HG03196 (cell line): ENCODE measurements around the gene NCKAP5.
A peak's percentile ranks its signal among the peaks of the same experiment; 100 is the strongest.

ENCODE experiments used
- ATAC-seq: cut with Tn5 transposase; IDR thresholded peaks from one replicate; pipeline ENCODE4 v1.9.1; 2021; ENCODE audit not compliant: unreplicated experiment

The NCKAP5 gene

DNA sequence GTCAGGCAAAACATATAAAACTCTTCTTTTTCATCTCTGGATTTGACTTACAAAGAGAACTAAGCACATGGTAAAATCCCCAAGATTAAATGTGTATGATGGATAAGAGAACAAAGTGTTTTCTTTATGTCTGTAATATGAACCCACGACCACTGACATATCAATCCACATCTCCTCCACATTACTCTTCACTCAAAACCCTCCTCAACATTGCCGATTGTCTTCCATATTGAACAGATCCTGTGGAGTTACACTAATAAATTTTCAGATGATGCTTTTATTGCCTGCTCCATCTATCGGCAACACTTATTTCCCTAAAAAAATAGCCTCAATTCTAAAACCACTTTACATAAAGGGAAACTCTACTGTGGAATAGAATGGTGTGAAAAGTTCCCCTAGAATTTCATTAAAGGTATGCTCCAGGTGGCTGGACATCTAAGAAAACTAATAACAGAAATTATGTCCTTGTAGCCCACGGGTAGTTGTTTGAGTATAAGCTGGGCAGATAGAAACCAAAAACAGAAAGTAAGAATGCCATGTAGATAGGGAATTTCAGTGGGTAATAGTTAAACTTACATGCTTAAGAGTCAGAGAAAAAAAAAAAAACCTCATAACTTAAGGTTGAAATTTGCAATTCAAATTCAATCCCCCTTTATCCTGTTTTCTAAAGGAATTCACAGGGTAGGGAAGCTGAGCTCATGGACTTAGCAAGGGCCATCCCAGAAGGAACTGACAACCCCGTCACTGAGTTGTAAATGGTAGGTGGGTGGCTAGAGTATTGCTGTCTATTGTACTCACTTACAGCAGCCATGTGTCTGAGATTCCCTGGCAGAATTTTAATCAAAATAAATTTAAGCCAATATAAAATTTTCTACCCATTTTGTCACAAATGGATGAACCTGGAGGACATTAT, 592.8 kb downstream of the NCKAP5 start:
- no peak for ATAC-seq

DNA sequence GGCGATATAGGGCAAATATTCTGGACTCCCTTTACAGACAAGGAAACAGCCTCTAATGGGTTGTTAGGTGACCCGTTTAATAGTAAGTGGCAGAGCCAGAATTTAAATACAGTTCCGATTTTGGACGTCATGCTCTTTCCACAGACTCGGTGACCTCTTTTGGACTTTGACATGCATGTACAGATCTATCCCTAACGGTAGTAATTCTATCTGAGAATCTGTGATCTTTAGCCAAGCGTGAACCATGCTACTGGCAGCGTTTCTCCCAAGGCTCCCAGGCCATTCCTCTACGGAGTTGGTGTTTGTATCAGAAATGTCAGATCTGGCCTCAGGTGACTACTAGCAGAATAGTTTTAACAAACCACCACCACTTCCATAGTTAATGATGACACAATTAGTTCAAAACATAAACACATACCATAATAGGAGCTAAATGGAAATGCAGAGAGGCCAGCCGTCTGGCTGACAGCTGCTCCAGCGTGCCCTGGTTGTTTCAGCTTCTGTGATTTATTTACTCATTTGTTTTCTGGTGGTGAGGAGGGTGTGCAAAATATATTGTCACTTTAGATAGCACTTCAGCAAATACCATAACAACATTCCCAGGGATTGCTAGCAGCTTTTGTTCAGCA, 593.7 kb downstream of the NCKAP5 start:
- no peak for ATAC-seq

DNA sequence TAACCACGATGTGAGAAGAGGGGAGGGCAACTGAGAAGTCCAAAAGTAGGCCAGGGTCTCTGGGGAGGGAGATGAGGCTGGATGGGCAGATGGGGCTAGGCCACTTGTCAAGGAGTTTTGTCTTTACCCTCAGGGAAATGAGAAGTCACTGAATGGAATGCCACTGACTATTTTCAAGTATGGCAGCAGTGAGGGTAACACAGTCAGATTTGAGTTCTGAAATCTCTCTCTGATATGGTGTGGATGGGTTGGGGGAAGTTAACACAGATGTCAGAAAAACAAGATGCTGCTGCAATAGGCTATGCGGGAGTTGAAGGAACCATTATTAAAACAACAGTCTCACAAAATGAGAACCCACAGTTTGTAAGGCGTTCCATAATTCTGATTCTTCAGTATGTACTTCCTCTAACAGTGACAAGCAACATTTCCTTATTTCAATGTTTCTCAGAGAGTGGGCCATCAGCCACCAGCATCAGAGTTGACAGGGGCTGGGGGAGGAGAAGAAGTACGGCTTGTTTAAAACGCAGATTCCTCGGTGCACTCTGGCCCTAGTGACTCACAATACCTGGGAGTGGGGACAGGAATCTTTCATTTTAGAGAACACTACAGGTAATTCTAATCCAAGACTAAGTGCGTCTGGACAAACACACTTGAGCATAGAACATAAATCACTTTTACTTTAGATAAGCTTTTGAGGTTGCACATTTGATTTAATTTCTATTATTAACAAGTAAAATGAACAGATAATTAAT, 596.8 kb downstream of the NCKAP5 start:
- no peak for ATAC-seq

DNA sequence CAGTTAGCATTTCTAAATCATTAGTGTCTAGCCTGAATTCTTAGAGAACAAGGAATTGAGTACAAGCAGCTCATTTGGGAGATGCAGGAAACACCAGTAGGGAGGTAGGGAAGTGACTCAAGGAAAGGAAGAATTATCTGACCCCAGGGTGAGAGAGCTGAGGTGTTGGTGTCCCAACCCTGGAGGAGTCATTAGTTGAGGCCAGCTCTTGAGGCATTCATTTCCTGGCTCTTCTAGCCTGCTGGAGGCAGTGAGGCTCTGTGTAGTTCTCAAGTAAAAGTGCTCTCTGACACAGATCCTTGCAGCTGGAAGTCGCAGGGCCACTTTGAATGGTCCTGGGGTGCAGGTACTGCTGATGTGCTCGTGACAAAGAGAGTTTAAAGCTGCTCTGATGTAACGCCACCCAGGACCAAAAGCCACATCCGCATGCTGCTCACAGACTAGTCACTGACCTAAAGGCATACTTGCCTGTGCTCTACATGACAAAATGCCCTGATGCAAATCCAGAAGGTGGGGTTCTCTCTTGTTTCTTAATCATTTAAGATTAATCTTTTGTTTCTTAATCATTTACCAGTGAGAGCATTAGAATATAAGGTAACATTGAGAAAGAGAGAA, 598.8 kb downstream of the NCKAP5 start:
- no peak for ATAC-seq

DNA sequence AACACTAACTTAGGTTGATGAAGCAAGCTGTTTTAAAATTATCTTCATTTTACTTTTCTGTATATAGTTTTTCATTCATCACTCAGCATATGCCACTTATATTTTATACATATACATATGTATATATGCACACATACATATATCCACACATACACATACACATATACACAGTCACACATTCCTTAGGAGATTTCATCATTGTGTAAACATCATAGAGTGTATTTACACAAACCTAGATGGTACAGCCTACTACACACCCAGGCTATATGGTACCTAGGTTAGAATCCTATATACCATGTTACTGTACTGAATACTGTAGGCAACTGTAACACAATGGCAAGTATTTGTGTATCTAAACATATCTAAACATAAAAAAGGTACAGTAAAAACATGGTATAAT, 602.8 kb downstream of the NCKAP5 start:
- no peak for ATAC-seq

DNA sequence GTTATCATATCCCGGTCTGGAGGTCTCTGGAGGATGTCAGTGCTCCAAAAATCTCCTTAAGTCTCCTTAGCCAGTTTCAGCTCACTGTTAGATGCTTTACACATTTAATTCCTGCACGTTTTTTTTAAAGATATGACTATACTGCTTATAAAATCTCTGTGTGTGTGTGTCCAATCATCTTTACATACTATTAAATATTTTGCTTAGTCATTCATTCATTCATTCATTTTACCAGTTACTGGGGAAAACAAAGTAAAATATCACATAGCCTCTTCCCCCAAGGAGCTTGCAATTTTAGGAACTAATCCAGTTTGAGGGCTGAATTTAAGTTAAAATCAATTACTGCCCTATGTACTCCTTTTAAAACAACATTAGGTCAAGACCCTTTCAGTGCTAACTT, 605.1 kb downstream of the NCKAP5 start:
- no peak for ATAC-seq

DNA sequence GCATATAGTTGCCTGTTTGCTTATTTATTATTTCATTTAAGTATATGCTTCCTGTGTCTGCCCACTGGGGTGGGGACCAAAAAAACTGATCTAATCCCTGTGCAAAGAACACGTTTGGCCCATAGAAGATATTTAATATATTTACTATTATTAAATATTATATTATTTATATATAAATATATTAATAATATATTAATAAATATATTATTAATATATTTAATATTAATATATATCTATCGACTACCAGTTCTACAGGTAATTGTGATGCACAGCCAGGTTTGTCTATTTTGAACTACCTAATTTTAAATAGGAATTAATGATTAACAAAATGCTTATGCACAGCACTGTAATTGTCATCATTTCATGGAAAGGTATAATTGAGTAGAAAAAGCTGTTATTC, 609.4 kb downstream of the NCKAP5 start:
- ATAC-seq: no peak

DNA sequence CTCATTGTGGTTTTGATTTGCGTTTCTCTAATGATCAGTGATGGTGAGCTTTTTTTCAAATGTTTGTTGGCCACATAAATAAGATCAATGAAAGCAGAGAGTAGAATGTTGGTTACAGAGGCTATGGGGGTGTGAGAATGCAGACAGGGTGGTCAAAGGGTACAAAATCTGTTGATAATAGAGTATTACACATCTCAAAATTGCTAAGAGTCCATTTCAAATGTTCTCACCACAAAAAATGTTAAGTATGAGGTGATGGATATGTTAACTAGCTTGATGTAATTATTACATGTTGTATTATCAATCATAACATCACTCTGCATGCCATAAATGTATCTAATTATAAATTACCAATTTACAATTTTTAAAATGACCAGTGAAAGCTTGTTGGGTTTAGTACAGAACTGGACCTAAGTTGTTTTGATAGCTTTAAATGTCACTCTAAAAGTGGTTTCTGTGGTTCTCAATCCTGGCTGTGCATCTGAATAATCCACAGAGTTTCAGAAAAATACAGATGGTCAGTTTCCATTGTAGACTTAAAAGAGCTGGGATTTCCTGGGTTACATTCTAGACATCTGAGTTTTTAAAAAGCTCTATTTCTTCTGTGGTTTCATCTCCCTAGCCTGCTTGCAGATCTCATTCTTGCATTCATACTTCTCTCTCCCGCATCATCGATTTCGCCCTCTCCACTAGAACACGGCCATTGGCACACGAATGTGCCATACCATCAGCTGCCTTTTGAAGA, 612.2 kb downstream of the NCKAP5 start:
- ATAC-seq: no peak

DNA sequence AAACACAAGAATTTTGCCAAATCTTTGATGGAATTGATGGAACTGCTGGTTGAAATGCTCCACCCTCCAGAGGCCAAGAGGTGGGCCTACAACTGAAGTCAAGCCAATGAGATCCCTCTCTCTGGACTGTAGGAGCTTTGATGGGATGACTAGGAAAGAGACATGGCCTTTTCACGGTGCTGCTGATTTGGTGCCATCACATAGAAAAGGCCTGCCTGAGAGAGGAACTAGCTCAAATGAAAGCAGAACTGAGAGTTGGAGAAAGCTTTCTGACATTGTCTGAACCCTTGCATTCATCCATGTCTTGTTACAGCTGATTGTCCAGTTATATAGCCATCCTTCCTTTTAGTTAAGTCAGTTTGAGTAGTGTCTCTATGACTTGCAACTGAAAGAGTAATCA, 614.5 kb downstream of the NCKAP5 start:
- peak; percentile 63 for ATAC-seq

DNA sequence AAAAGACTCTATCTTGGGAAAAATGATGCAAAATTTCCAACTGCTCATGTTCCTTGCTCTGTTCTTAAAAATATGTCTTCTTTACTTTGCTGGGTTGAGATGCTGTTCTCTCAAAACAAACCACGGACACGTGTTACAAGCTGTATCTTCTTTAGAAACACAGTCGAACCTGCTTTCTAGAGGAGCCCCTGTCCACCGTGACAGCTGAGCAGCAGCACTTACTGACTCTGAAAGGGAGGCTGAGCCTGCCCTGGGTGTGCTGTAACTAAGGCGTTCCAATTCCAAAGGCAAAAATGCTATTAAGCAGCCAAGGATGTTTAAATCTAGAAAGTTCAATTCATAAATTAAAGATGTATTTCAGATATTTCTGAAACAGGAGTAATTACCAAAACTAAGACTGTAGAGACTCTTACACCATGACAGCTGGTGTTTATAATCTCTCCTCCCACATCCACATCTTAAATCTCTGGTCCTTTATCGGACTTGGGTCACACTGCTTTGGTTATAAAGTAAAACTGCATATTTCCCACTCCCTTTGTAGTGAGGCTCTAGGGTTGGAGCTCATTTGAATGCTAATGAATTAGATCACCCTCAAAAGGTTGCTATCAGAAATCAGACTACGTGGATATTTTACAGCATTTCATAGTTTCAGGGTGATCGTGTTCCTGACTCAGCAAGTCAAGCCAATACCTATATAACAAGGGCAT, 617.1 kb downstream of the NCKAP5 start:
- ATAC-seq: no peak

DNA sequence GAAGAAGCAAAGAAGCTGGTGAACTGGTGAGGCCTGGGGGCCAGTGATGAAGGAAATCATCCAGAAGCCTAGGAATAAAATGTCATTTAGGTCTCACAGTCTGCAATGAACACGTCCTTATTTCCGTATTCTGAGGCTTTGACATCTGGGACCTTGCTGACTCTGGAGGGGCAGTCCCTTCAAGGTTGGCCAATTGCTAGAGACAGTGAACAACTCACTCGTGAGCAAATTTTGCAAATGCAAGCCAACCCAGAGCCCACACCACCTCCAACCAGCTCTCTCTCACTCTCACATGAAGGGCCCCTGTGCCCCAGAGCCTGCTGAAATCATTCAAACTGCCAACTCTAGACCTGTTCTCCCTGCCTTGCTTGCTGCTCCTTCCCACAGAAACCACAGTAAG, 619.2 kb downstream of the NCKAP5 start:
- no peak for ATAC-seq

DNA sequence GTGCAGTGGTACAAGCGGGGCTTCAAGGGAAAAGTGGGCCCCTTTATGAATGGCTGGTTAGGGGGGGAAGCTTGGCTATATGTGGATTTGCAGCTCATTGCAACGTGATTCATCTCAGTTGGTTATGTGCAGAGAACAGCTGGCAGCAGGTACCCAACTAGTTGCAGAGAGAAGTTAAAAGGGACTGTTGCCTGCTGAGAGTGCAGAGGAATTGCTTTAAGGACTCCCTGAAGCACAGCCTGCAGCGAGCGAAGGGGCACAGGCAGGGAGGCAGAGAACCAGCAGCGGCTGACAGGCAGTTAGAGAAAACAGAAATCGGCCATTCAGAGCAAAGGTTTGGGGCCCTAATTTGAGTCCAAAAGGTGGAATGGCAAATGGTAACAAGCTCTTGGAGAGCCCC, 620.1 kb downstream of the NCKAP5 start:
- ATAC-seq: no peak

DNA sequence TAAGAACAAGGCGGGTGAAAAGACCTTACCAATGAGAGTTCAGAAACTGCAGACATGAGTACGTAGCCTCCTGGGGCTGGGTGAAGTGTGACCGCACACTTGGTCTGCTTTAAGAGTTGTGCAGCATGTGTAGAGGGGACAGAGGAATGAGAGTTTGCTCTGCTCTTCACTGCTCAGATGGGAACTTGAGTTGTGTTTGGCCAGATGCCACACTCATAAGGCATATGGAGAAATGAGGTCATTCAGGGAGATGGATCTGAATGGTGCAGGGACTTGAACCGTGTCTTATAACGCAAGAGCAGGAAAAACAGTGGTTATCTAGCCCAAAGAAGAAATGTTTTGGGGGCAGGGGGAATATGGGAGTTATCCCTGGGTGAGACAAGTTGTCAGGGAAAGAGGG, 624.4 kb downstream of the NCKAP5 start:
- no peak for ATAC-seq

DNA sequence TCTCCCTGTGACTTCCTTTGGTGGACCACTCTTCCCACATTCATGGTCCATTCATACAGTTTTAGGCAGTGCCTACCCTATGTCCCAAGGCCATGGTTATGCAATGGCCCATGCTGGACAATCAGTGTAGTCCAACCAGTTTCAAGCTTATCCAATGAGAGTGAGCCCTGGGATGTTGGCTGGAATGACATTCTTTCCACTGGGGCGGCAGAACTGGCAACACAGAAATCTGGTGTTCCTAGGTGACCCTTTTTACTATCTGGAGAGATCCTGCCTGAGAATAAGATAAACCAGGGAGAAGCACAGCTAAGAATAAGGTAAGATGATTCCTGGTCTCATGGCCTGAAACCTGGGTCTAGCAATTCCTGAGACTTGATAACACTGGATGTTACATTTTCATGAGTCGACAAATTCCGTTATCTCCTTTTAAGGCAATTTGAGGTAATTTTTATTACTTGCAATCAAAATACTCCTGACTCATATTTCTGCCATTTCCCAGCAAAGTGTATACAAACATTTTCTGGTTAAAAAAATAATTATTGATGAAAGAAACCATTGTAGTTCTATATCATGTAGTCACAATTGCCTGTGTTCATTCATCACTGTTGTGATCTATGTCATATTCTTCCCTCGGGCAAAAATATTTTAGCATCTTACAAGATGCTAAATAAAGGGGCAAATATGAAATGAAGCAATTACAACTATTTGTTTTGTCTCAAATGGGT, 626.8 kb downstream of the NCKAP5 start:
- no peak for ATAC-seq

DNA sequence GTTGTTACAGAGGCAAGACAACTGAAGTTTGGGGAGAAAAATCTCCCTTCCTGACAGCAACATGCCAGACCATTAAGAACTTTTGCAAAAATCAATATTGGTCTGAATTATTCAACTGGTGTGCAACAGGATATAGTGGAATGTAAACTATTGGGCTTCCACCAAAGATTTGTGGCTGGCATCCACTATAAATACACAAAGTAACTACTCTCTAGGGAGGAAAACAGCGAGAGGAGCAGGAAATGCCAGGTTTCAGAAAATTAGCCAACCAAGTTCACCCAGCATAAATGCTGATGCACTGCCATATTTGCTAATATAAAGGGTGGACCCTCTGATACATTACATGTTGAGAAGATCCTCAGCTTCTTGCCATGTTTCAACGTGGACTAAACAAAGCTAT, 630.6 kb downstream of the NCKAP5 start:
- ATAC-seq: no peak

DNA sequence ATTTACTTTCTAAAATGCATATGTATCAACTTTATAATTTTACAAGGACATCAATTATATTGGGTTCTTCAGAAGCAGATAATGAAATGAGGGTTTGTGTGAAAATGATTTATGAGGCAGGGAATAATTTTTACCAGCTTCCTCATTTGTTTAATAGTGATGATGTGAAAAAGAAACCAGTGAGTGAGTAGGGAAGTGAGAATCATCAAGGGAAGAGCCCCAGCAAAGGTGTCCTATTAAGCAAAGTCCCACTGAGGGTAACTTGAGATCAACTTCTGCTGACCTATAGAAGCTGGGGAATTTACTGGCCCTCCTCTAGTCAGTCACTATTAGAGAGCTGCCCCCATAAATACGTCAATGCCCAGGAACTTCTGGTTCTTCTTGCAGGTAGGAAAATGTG, 631.5 kb downstream of the NCKAP5 start:
- peak; percentile 85 for ATAC-seq

DNA sequence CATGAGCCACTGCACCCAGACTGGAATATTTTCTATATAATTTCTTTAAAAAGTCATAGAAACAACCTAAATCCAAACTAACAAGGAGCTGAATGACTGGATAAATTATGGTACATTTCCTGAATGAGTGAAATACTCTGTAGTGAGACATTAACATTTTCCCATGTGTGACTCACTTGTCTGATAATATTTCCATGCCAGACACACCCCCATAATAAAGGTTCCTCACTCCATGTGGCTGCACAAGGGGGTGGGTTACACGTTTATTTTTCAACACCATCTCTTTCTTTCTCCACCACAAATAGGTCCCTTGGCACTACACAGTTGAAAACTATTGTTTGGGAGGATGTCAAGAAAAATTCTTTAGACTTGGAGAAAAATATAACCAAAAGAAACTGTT, 632.0 kb downstream of the NCKAP5 start:
- no peak for ATAC-seq

DNA sequence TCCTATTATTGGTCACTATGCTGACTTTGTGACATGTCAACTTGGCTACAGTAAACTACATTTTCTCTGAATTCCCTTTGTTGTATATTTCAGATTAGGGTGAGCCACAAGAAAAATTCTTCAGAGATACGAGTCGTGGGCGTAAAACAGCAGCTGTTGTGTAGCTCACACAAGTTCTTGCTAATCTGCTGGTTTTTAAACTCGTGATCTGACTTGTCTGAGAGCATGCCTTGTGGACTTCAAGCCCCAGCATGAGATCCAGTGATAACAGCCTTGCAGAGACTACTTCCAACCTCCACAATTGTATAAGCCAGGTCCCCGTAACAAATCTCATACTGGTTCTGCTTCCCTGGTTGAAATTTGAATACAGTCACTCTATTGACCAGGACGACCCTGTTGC, 638.5 kb downstream of the NCKAP5 start:
- no peak for ATAC-seq

DNA sequence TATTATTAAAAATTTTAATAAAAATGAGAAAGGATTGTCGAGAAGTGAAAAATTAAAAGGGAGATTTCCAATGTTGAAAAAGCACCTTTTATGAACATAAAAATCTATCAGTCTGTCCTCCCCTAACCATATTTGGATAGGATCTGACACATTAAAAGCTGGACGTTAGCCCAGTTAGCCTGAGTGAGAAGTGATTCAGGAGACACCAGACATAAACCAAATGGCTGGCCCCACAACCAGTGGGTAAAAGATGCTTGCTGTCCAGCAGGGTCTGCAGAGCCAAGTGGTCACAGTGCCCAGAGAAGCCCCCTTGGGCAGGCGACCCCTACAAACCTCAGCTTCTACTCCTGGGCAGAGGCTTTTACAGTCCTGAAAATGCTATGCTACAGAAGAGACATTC, 644.5 kb downstream of the NCKAP5 start:
- no peak for ATAC-seq
